Measurements from ENCODE around the gene LOXHD1. TPM values are rescaled to one million over a fixed set of nuclear protein-coding genes. Genes with fewer than 3 reads are reported as not detected.

The LOXHD1 gene
- total and polyA plus RNA-seq, 10 of the 15 experiments (the other 5 are each of a cell fraction or from before 2014, with no cell fraction given): not detected

GRCh38 chr18:46528037-46528436, 129.0 kb downstream of the LOXHD1 start (continued):
- no peak for TF ChIP-seq STAT1 (conservative IDR thresholded peaks at IDR 0.05)
- no peak for TF ChIP-seq RELA (IDR thresholded peaks at IDR 0.05; ENCODE audit: borderline replicate concordance, partially characterized antibody)
- TF ChIP-seq CEBPZ (IDR thresholded peaks at IDR 0.05; ENCODE audit: low read depth, low read length): no peak
- no peak for TF ChIP-seq ELK1 (IDR thresholded peaks at IDR 0.05; ENCODE audit: low read depth, low read length)

GRCh38 chr18:46519870-46520269, 137.2 kb downstream of the LOXHD1 start:
- ChIA-PET CTCF (no interaction called here), RAD21 (ENCODE audit: unreplicated experiment) (no interaction called here), POLR2A (no interaction called here), SMC1A (ENCODE audit: uncharacterized antibody, unreplicated experiment) (no interaction called here)
- Histone ChIP-seq H3K9ac (ENCODE audit: control insufficient read depth, insufficient read depth, low read length) (no peak overlapping the region), H3K4me3 (no peak overlapping the region), H3K4me1 (ENCODE audit: control insufficient read depth, insufficient read depth, low read length) (no peaks in the 10 kb centered on the region), H3K36me3 (ENCODE audit: control insufficient read depth in 2 of 2, insufficient read depth in 2 of 2, low read length in 1 of 2) (no peaks in the 10 kb centered on the region), H4K20me1 (ENCODE audit: control insufficient read depth, insufficient read depth) (no peaks in the 10 kb centered on the region), H3K9me3 (replicated peaks; ENCODE audit: control insufficient read depth, insufficient read depth, low read length) (no peaks in the 10 kb centered on the region), H3K79me2 (ENCODE audit: control insufficient read depth, insufficient read depth, low read length) (no peaks in the 10 kb centered on the region), H3K27me3 (replicated peaks in 1 of 2; ENCODE audit: control insufficient read depth in 2 of 2, insufficient read depth in 2 of 2, low read length in 1 of 2) (peaks cover 2 to 3% of the 10 kb centered on the region in 2 experiments; a peak in 3 of 4 replicates), H3K4me2 (ENCODE audit: control insufficient read depth, insufficient read depth) (no peak overlapping the region), H3K27ac (ENCODE audit: control insufficient read depth, insufficient read depth) (no peak overlapping the region), H2AFZ (ENCODE audit: control insufficient read depth, low read depth, low read length) (no peak overlapping the region)
- no peak for ATAC-seq
- in situ Hi-C loops (cut with MboI): no loop called here
- intact Hi-C loops (cut with micrococcal nuclease; ENCODE audit: unreplicated experiment): loop anchor here (5.0 kb wide), 1 partner anchor 53 kb away; no protein-coding TSS in a partner anchor
- no TSS peak for BruUV-seq (replicated peaks)
- DNase-seq (ENCODE audit: low read depth, low spot score): no peak
- 17% methylated on average over 7 of the region's 7 CpGs for WGBS (ENCODE audit: insufficient coverage, insufficient replicate concordance, low lambda C conversion rate, missing lambda C conversion rate)
- FAIRE-seq: no peak
- TF ChIP-seq FOXK2 (IDR thresholded peaks at IDR 0.05) (no peak), BCLAF1 (IDR thresholded peaks at IDR 0.05) (no peak), MYC (IDR thresholded peaks at IDR 0.05; ENCODE audit: insufficient read depth, insufficient read length, insufficient replicate concordance, low read length, severe bottlenecking) (no peak), ZZZ3 (IDR thresholded peaks at IDR 0.05; ENCODE audit: control insufficient read depth, insufficient read length, low read depth) (no peak), CREB1 (IDR thresholded peaks at IDR 0.05; ENCODE audit: low read depth) (no peak), RBBP5 (conservative IDR thresholded peaks at IDR 0.05) (no peak), CBFB (IDR thresholded peaks at IDR 0.05; ENCODE audit: low read depth) (no peak), ZNF384 (IDR thresholded peaks at IDR 0.05; ENCODE audit: borderline replicate concordance, low read depth, low read length) (no peak)

All from GM12878 (cell line).